ENCODE measurements around the gene COMMD8. TPM values are rescaled to one million over a fixed set of nuclear protein-coding genes. Genes with fewer than 3 reads are reported as not detected.
A peak's percentile ranks its signal among the peaks of the same experiment; 100 is the strongest.
"Not testable (repeated sequence)": the region's sequence is repeated elsewhere in the genome, so short reads cannot be mapped to it uniquely, and the experiment has no call there.

COMMD8 gene
- 10 to 100 TPM; 14.2 to 15.3 TPM for total RNA-seq
- long read RNA-seq, transcript COMMD8-201 (5 exons, 1,469 nt), result major isoform, 14 of 15 reads
- long read RNA-seq, partial matches to known transcripts, result 0 of 15 reads
- long read RNA-seq, other reads (novel, unspliced or antisense), result 1 of 15 reads

DNA sequence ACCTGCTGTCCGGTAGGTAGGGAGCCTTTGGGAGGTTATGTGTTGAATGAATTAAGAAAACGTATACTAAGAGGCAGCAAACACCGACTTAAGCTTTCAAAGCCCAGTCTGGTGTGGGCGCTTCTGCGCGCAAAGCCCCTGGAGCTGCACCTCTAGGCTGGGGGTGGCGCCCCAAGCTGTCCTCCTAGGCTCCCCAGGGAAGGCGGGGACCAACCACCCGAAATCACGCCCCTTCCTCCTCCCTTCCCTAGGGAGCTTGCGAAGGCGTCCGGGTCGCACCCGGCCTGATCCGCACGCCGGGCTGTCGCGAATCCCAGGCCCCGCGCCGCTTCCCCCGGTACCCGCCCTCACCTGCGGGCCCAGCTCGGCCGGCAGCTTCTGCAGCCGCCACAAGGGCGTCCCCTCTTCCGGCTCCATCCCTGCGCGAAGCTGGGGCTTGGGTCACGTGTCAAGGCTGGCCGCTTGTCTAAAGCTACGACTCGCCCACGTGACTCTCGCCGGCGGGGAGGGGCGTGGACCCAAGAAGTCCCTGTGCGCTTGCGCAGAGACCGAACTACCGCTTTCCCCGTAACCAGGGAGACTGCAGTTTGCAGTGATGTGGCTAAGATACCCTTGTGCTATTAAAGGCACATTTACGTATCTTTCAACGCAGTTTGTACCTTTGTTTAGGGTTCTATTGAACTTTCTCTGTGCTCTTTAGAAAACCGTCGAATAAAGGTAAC, at the start of gene COMMD8:
TSS of gene COMMD8 (minus strand) at position 468 of the 722 bp plus-strand sequence. CDS start at position 417, 51 bp downstream.
- DNase-seq, result peak; percentile 98
- peak; percentile 99 for ATAC-seq
- intact Hi-C loops (cut with DNase I), result loop anchor here in 1 of 2 donors (10.0 kb wide), 1 partner anchor 101 kb away; no protein-coding TSS in a partner anchor

DNA sequence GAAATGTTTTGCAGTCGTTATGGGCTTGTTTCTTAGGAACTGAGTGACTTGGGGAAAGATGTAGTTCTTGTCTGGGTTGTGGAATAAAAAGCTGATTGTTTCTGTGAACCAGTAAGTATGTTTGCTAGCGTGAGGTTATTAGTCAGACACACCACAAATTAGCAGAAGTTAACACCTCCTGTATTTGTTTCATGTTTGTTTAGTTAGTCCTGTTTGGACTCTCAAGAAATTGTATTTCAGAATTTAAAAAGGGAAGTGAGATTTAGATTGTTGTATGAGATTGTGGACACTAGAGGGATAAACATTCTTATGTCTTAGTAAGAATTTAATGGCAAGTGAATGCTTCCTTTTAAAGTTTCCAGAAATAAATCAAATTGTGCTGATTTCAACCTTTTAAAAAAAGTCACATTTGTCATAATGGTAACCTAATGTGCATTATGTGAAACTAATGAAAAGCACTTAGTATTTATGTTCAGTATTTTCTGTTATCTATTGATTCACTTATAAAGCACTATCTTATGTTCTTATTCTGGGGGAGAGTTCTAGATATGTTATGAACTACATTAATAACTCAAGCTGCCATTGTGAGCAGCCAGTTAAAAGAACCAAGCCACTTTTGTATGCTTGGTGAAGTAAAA, 47.1 kb upstream of the COMMD8 start:
- DNase-seq, result no peak
- ATAC-seq, result peak; percentile 23 to 65
- intact Hi-C loops (cut with DNase I), result no loop called here

DNA sequence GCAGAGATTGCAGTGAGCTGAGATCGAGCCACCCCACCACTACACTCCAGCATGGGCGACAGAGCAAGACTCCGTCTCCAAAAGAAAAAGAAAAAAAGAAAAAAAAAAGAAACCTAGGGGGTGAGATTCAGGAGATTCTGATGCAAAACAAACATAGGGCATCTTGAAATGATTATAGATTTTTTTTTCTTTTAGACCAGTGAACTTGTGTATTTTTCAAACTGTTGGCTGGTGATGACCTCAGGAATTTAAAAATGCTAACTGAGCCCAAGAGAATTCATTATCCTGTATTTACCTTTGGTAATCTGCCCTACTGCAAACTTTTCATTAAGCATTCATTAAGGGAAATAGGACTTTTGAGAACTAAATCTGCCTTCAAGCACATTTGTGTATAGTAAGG, 42.2 kb upstream of the COMMD8 start:
- intact Hi-C loops (cut with DNase I), result no loop called here
- no peak for DNase-seq
- ATAC-seq, result no peak

DNA sequence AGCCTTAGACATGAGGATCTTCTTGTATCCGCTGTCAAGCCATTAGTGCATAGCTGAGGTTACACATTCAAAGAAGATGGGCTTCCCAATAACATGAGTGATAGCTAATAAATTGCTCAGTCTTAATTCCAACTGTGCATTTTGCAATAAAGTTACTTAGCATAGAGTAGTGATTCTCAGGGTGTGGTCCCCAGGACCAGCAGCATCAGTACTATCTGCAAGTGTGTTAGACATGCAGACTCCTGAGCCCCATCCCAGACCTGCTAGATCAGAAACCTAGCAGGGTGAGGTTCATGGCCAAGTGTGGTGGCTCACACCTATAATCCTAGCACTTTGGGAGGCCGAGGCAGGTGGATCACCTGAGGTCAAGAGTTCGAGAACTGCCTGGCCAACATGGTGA, 41.6 kb upstream of the COMMD8 start:
- DNase-seq (no peak), ATAC-seq (no peak)
- intact Hi-C loops (cut with DNase I), result no loop called here

DNA sequence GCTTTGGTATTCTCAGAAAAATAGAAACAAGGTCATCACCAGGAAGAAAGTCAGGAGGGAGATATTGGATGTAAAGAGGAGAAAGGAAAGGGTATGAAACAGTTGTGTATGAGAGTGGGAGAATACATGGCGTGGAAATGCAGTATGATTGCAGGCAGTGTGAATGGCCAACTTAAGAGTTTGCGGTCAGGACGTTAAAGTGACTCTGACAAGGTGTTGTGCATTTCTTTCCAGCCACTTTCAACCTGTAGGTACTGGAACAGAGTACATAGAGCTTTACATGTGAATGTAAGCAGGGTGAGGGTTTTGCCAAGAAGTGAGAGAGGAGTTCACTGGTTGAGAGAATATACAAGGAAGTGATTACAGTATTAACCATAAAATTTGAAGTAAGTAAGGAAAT, 37.3 kb upstream of the COMMD8 start:
- intact Hi-C loops (cut with DNase I), result no loop called here
- DNase-seq (no peak), ATAC-seq (no peak)

DNA sequence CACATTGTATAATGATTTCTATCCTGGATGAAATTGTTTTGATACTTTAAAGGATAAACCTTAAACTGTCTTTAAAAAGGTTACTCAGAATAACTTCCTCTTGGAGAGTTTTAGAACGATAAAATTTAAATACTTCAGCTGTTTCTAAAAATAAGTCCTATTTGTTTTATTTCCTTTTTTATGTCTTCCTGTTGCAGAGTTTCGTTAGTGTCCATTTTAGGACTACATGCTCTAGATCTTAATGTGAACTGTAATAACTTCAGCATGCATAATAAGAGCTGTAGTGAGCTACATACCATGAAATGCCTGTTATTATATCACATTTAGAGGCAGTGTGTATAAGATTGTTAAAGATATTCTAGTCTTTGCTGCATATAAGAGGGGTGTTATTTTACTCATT, 36.2 kb upstream of the COMMD8 start:
- intact Hi-C loops (cut with DNase I), result no loop called here
- ATAC-seq, result no peak
- DNase-seq, result no peak

DNA sequence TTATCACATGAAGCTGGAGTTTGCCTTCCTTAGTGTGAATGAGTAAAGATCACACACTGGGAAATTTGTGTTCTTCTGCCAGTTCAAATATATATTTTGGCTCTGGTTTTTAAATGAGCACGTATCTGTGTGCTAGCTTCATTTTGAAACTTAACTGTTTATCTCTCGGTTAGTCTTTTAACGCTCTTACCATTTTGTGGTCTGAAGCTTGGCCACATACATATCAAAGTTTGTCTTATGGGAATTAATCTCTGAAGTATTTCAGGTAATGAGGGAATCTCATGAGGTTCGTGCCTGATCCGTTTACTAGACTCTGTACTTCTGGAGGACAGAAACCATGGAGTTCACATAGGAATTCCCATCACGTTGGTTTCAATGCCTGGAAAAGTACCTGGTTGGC, 35.4 kb upstream of the COMMD8 start:
- intact Hi-C loops (cut with DNase I), result no loop called here
- DNase-seq (no peak), ATAC-seq (no peak)

DNA sequence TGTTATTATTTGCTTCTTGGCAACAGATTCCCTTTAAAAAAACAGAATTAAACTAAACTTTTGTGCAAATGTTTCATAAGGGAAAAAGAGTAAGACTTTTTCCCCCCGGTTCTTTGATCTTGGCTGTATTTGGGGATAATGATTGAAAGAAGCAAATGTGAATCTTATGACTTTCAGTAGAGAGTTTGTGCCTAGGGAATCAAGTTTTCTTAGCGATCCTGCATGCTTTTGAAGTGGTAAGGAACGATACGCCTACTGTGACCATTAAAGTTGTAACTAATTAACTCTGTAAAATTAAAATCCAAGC, 30.6 kb upstream of the COMMD8 start:
- ATAC-seq (no peak), DNase-seq (no peak)
- intact Hi-C loops (cut with DNase I), result no loop called here

DNA sequence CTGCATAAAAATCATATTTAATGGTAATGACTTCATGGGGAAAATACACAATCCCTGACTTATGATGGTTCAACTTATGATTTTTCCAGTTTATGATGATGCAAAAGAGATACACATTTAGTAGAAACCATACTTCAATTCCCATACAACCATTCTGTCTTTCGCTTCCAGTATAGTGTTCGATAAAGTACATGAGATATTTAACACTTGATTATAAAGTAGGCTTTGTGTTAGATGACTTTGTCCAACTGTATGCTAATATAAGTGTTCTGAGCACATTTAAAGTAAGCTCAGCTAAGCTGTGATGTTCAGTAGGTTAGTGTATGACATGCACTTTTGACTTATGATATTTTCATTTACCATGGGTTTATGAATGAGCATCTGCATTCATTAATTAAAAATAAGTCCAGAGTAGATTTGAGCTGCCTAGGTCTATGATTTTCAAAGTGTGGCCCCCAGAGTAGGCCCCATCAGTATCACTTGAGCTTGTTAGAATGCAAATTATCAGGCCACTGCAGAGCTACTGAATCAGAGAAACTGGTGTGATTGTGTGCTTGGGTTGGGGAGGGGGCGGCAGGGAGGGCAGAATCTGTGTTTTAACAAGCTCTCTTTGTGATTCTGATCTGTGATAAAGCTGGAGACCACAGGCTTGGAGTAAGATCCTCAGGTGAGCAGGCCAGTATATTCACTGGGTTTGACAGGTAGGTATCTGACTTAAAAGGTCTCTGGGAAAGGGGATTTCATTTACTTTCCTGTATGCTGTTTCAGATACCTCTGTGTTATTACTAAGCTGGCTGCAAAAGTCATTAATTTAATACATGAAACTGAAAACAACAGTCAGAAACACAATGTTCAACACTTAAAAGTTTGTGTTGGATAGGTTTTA, 30.0 kb upstream of the COMMD8 start:
- DNase-seq (no peak), ATAC-seq (no peak)
- intact Hi-C loops (cut with DNase I), result no loop called here

DNA sequence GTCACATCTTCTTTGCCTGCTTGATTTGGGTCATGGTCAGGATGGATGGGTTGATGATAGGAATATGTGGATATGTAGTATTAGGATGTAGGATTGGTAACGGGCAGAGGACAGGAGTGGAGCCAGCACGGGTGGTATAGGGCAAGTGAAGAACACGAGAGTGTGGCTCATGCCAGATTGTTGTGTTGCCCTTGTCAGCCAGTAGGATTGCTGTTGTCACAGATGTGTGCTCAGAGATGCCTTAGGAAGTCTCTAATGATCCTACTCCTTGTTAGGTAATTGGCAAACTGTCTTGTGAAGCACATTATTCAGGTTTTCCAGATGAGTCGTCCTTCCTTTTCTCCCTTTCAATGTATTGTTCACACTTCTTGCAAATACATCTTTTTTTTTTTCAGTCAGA, 27.0 kb upstream of the COMMD8 start:
- ATAC-seq (peak; percentile 49 to 71), DNase-seq (no peak)
- intact Hi-C loops (cut with DNase I), result no loop called here

DNA sequence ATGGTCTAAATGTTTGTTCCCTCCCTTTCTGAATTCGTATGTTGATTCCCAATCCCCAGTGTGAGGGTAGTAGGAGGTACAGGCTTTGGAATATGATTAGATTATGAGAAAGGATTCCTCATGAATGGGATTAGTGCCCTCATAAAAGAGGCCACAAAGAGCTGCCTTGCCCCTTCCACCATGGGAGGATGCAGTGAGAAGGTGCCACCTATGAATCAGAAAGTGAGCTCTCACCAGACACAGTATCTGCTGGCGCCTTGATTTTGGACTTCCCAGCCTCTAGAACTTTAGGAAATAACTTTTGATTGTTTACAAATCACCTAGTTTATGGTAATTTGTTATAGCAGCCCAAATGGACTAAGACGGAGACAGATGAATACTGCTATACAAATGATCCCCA, 25.2 kb upstream of the COMMD8 start:
- intact Hi-C loops (cut with DNase I), result no loop called here
- no peak for DNase-seq
- no peak for ATAC-seq

DNA sequence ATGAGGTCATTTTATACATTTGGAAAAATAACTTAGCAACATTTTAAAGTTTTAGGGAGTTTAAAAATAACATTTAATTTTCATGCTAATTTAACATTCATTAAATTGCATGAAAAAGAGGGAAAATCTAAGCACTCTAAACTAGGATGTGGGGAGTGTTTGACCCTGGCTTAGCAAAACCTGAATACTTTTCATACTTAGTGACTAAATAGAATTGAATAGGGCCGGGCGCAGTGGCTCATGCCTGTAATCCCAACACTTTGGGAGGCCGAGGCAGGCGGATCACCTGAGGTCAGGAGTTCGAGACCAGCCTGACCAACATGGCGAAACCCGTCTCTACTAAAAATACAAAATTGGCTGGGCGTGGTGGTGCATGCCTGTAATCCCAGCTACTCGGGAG, 23.2 kb upstream of the COMMD8 start:
- ATAC-seq, result not testable (repeated sequence)

DNA sequence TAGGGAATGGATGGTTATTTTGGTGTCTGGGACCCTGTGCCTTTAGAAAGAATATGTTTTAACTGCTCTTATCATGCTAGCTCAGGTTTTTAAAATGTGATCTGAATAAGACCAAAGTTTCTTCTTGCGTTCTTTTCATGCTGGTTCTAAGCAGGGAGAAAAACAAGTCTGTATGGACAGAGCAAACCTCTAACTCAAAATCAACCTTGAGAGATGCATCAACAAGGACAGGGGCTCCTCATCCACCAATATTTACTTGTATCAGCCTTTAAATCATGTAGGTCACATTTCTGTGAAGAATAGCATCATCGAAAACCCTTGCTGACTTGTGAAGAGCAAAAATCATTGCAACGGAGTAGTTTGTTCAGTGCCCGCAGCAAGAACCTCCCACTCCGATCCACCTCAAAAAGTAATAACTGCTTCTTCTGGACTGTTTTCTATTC, 22.8 kb upstream of the COMMD8 start:
- ATAC-seq (no peak), DNase-seq (no peak)
- intact Hi-C loops (cut with DNase I), result no loop called here

More for the DNA sequence above, 23.2 kb upstream of the COMMD8 start:
- intact Hi-C loops (cut with DNase I); DNase-seq: not testable (repeated sequence)

DNA sequence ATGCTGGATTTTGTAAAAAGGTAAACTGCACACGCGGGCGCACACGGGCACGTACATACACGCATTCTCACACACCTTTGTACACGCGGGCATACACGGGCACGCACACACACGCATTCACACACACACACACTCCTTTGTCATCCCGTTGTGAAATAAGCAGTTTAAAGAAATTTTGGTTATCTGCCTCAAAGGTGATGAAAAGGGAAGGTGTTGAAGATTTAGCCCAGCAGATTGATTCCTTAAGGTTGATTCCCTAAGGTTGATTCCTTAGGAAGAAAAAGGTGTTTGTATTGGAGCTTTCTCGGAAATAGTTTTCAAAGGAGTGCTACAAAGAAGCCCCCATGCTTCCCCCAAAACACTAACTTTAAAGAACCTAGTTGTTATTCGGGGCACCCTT, 22.3 kb upstream of the COMMD8 start:
- ATAC-seq, result peak in 1 of 2 donors; percentile 11
- intact Hi-C loops (cut with DNase I), result no loop called here
- DNase-seq, result no peak

DNA sequence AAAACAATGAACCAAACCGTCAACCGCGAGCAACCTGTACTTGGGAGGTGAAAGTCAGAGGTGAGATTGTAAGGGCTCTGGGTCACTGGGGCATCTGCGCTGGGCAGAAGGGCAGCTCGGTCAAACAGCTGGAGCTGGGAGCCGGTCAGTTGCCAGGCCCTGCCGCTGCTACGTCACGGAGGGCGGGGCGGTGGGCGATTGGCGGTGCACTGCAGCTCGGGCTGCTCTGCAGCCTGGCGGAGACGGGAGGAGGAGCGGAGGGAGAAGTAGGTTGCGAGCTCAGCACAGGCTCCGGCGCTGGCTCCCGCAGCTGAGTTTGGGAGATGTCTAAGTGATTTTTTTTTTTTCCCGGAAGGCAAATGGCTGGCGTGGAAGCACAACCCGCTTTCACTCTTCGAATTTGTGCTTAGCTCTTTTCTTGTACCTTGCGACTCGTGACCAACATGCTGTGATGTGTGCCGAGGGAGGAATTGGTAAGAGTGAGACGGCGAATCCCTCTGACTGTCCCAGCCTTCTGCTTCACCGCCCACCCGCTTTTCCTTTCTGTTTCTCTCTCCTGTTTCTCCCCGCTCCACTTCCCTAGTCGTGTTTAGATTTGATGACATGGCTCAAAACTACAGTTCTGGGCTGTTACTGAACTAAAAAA, 21.7 kb upstream of the COMMD8 start, which contains the start of gene ATP10D:
TSS of gene ATP10D (plus strand) at position 229 of the 646 bp plus-strand sequence. CDS start 27,266 bp downstream, outside the sequence.
- intact Hi-C loops (cut with DNase I), result no loop called here
- DNase-seq (peak; percentile 97), ATAC-seq (peak; percentile 99 to 100)

DNA sequence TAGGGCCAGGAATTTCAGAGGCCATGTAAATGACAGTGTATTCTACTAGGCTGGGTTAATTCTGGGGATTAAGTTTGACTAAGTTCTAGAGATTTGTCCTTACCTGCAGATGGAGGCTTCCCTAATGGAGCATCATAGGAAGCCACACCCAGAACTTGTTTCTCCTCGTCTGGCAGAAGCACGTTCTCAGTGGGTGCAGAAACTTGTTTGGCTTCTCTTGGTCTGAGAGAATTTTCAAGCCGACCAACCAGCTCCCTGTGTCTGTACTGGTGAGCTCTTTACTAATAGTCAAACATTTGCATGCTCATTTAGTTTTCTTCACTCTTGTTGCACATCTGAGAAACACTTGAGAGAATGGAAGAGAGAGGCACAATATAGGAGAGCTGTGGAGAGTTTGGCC, 20.7 kb upstream of the COMMD8 start:
- no peak for ATAC-seq
- DNase-seq, result no peak
- intact Hi-C loops (cut with DNase I), result no loop called here

DNA sequence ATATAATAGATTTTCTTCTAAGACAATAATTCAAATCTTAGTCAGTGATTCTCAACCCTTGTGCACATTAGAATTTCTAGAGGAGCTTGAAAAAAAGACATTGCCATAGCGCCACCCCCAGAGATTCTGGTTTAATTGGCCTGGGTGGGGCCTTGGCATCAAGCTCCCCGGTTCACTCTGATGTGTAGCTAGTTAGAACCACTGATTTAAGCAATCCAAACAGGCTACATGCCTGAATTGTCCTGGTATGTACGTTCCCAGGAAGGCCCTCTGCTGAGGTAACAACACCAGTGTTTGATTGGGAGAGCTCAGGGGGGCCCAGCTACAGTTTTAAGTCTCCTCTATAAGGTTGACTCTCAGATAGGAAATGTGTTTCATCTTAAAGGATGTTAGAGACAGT, 20.2 kb upstream of the COMMD8 start:
- DNase-seq, result no peak
- ATAC-seq, result no peak
- intact Hi-C loops (cut with DNase I), result no loop called here

DNA sequence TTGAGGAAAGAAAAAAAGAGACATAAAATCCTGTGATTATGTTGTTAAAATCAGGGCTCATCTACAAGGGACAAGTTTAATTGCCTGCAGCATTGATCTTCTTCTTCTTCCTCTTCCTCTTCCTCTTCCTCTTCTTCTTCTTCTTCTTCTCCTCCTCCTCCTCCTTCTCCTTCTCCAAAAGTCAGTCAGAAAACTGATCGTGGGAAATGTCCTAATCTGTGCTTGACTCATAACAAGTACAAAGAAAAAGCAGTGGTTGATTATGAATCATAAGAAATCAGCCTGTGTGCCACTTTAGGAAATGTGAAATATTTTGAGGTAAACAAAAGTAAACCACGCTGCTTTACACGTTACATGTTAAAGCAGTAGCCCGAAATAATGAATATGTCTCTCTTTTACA, 18.8 kb upstream of the COMMD8 start:
- ATAC-seq, result no peak
- intact Hi-C loops (cut with DNase I), result no loop called here

DNA sequence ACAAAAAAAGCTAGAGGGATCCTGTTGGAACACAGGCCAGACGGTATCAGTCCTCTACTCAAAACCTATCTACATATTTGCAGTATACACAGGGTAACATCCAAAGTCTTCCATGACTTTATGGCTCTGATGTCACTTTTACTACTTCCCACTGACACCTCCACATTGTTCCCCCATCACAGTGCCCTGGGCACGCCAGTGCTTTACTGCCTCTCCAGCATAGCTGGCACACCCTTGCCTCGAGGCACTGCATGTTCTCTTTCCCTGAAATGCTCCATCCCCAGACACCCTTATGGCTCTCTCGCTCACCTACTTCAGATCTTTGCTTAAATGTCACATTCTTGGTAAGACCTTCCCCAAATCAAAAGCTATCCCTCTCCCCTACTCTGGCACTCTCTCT, 15.3 kb upstream of the COMMD8 start:
- no peak for DNase-seq
- ATAC-seq, result no peak
- intact Hi-C loops (cut with DNase I), result no loop called here

More for the DNA sequence above, 18.8 kb upstream of the COMMD8 start:
- DNase-seq, result no peak
